Pulmonary artery endothelial cell (primary cell): Measurements from ENCODE around the gene RRP9. TPM values are rescaled to one million over a fixed set of nuclear protein-coding genes. Genes with fewer than 3 reads are reported as not detected.

Experiments used
- DNase-seq: peaks from one replicate; pipeline ENCODE4 v3.0.0-alpha.2; 2011; ENCODE audit warnings: low read depth, low spot score
- total RNA-seq: library from RNA; depleted of rRNA; stranded (reverse); fragments of >200 nt; gene quantifications from 2 replicates; pipeline ENCODE4 v1.2.3, GENCODE V29; 2014

RRP9 gene
- total RNA-seq, 1 donor from 2014 or later = 33.2 TPM

DNA sequence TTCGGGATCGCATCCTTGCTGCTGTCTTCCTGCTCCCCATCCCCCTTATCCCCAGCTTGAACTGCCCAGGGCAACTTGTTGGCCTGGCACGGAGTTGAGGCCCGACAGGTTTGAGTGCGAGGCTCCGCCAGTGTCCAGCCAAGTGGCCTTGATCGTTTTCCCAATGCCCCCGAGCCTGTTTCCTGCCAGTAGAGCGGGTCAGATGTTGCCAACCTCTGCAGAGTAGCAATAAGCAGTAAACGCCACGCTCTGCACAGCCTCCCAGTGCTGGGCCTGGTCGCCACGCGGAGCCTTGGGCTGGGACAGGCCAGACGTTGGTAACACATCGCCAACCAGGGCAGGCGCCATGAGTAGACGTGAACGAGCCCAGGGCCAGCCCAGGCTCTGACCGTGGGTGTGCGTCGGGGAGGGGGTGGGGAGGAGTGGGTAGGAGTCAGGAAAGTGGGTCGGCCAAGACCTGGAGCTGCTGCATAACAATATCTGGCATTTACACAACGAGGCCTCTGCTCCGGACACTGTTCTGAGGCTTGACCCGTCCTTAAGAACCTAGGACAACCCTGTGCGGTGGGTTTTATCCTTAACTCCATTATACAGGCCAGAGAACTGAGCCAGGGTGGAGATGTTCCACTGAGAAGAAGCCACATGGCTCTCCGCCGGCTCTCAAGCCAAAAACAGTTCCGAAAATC is 32.7 kb upstream of the RRP9 start:
- no peak for DNase-seq

DNA sequence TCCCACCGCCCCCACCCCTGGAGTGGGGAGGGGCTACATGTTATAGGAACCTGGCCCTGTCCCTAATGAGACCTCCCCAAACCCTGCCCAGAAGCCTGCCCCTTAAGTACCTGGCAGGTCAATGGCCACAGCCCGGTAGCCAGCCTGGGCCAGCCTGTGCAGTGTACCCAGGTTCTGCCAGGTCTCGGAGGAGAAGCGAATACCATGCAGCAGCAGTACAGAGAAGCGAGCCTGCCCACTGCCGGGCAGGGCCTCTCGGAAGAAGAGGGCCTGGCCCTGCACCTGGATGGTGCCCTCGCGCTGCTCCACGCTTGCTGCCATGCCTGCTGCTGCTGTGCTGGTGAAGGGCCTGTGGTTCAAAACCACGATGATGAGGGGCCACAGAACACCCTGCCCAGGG is 29.6 kb upstream of the RRP9 start:
- no peak for DNase-seq

DNA sequence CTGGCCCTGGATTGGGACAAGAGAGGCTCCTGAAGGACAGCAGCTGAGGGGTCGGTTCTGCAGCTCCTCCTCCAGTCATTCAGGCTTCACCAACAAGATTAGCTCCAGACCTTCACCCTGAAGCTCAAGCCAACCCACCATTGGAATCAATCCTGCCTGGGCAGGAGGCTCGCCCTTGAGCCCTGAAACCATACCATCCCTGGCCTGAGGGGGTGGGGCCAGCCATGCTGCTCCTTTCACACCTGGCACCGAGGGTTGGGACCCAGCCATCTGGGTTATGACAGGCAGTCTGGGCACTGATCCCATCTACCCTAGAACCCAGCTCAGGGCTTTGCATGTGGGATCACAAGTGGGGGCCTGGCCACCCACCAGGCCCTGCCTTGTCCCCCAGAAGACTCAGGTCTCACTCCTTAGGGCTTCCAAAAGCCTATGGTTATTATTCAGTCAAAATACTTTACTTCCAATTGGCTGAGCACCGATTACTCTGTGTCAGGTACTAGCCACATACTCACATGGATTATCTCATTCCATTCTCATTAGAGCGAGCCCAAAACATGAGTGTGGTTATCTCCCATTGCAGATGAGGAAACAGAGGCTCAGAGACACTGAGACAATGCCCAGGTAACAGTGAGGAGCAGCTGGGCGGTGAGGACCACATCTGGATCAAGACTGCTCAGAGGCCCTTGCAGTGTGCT is 29.0 kb upstream of the RRP9 start:
- DNase-seq = no peak

DNA sequence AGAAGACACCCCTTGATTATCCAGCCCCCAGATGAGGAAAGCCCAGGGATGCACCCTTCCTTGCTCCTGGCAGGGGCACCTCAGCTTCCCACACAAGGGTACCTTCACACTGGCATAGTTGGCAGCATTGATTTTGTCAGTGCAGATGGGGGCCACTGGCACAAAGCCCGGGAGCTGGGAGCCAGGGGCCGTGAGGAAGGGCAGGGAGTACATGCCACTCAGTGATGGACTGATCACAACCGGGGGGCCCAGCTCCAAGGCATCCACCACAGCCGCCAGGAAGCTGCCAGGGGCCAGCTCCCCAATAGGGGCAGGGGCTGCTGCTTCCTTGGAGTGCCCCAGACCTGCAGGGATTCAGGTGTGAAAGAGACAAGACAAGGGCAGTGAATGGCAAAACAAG is 28.1 kb upstream of the RRP9 start:
- DNase-seq = no peak

DNA sequence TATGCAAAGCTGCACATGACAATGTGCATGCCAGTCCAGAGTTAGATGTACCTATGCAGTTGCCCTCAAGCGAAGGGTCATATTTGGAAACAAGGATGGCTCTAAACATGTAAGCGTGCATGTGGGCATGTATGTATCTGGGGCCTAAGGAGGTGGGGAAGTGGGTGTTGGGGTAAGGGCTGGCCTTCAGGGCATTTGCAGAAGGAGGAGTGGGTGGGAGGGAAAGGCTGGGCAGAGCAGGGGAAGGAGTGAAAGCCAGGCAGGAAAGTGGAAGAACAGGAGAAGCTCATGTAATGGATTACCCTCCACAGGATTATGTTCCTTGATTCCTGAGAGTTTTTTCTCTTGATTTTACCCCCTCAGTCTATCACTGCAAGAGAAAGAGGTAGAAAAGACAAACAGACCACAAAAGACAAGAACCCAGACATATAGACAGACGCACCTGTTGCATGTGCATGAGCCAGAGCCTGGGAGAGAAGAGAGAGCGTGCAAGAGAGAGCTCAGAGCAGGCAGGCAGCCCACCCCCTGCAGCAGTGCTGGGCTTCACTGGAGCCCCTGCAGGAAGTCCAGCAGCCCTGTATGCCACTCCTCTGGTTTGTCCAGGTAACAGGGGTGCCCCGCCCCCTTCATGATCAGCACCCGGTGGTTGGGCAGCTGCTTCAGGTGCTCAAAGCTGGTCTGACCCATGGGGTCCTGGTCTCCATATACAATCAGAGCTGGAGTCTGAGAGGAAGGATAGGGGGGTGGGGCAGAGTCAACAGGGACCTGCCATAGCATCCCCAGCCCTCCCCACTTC is 27.4 kb upstream of the RRP9 start:
- no peak for DNase-seq

DNA sequence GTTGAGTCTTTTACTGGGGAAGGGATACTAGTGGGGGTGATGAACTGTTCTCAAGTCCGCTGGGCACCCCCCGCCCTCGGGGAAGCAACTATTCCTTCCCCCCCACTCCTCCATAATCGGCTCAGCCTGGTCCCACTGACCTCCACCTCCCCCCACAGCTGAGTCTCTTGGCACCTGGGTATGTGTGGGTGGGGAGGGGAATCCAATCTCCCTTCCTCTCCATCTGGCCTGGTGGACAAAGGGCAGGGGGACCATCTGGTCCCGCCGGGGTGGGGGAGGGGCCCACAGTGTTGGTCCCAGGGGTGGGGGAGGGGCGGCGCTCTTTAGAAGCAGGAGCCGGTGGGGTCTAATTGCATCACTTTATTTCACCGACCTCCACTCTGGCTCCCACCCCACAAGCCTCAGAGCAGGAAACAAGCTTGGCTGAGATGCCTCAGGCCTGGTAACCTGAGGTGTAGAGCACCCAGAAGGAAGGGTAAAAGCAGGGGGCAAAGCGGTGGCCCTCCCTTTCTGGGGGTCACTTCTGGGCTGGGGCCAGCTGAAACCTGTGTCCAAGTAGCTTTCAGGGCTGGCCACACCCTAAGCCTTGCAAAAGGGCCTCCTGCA is 26.6 kb upstream of the RRP9 start:
- no peak for DNase-seq

DNA sequence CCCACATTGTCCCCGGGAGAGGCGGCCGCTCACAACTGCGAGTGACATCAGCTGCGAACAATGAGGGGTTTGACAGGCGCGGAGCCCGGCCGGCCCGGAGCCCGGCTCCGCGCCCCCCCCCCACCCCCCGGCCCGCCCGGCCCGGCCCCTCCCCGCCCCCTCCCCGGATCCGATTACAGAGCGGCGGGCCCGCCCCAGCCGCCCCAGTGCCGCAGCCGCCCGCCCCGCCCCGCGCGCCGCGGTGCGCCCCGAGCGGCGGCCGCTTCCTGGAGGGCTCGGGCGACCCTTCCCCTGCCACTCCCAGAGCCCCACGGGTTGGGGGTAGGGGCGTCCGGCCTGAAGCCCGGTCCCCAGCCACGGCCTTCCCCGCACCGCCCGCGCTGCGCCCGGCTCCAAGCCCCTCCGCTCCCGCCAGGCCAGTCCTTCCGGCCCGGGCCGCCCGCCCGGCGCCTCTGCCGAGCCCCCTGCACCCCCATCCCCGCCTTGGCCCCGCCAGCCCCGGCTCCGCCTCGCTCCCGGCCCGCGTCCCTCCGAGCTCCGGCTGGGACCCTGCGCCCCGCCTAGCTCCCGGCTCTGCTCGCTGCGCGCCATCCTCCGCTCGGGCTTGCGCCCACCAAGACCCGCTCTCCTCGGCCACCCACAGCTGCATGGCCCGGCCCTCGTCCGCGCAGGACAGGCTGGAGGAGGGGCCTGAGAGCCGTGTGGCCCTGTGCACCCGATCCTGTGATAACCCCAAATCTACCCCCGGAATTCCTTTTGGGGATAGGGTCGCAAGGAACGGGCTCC is 25.9 kb upstream of the RRP9 start, which contains the start of gene PCBP4:
Gene PCBP4, minus strand, starts transcription at position 71 of the 786 bp plus-strand sequence. CDS start 6,214 bp downstream, outside the sequence.
- DNase-seq = no peak

DNA sequence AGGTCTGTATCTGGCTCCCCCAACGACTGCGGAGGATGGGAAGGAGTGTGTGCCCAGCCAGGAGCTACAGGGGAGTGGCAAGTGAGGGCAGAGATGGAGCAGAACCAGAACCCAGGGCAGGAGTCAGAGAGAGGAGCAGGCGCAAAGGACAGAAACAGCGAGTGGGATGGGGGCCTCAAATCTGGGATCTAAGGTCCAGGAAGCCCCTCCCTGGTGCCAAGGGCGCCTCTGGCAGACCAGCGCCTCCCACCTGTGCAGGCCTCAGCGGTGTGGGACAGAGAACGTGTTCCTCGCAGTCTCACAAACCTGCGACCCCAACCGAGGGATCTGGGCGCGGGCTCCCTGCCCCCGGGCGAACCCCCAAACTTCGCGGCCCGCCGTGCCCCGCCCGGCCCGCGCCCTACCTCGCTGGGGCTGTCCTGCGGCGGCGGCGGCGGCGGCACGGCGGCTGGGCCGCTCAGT is 25.2 kb upstream of the RRP9 start:
- no peak for DNase-seq

DNA sequence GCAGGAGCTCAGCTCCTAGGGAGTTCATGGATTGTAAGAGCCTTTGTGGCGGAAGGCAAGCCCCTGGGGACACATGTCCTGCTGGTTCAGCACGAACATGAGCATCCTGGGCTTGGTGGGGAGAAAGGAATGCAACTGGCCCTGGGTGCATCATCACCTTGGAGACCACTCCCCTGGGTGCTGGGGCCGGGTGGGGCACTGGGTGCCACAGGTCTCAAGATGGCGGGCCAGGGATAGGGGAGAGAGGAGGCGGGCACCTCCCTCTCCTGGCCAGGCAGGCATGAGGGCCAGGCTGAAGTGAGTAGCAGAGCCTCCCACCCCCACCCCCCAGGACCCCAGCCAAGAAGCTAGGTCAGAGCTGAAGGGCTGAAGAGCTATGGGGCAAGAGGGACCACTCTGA is 24.8 kb upstream of the RRP9 start:
- DNase-seq = no peak

DNA sequence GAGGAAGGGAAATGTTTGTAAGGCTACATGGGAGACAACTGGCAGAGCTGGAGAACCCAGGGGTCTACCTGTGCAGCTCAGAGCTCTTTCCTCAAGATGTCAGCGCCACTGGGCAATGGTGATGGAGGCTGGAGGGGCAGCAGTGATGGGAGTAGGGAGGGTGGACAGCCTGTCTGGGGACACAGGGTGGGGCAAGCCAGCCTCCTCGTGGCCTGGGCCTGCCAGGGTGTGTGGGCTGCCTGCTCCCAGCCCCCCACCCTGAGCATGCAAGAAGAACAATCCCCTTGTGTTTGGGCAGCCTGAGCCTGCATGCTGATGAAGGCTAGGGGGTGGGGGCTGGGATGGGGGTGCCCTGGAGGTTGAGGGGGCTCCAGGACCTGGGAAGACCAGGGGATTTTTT is 24.3 kb upstream of the RRP9 start:
- DNase-seq = no peak

DNA sequence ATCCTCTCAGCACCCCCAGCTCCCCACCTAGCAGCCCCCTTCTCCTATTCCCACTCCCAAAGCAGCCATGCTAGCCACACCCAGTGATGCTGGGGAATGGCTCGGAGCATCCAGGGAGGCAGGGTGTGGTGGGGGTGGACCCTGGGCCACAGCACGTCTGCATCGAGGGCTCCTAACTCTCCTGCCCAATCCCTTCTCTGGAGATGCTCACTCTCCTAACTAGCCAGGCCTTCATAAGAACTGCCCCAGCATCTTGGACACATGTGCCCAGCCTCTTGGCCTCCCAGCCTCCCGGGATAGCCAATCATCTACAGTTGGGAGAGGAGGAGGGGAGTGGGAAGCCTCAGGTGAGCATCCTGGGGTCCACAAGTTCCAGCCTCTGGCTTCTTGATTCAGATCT is 22.8 kb upstream of the RRP9 start:
- no peak for DNase-seq

DNA sequence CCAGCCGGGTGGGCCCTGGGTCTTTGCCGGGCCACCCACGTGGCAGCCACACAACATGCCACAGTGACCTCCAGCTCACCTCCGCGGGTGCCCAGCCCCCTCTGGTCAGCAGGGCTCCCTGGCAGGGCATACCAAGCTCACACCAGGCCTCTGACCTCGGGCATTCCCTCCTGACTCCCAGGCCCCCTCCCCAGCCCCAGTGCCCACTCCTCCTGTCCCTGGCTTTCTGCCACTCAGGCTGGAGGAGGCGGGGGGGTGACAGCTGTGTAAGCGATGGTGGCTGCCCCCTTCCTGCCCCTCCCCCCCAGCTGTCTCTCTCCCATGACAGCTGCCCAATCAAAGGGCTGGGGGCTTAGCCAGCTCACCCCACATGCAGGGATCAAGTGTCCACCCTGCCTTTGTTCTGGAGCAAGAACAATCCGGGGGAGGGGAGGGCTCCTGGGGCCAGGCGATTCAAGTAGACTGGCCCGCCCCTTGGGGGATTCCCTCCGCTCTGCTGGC is 22.3 kb upstream of the RRP9 start:
- DNase-seq = no peak

DNA sequence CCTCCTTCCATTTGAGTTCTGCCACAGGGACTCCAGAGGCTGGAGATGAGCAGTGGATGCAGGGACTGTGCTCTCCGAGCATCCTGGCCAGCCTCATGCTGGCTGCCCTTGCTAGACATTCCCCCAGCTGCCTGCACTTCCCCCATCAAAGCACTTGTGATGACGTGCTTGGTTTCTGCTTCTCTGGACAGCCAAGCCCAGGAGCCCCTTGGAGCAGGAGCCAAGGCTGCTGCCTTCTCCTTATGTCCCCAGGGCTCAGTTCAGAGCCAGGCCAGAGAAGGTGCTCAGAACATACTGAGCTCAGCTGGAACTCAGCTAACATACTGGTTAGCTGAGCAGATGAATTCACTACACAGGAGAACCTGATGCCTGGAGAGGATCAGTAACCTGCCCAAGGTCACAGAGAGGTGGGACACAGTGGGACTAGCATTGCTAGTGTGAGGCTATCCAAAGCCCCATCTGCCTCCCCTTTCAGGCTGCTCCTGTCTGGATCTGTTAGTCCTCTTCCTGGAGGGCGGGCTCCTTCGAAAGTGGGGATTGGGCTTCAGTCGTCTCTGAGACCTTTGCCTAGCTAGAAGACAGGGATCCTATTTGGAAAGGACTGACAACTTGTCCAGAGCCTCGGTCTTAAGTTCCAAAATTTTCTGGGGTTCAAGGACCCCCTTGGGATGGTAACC is 21.3 kb upstream of the RRP9 start:
- no peak for DNase-seq

DNA sequence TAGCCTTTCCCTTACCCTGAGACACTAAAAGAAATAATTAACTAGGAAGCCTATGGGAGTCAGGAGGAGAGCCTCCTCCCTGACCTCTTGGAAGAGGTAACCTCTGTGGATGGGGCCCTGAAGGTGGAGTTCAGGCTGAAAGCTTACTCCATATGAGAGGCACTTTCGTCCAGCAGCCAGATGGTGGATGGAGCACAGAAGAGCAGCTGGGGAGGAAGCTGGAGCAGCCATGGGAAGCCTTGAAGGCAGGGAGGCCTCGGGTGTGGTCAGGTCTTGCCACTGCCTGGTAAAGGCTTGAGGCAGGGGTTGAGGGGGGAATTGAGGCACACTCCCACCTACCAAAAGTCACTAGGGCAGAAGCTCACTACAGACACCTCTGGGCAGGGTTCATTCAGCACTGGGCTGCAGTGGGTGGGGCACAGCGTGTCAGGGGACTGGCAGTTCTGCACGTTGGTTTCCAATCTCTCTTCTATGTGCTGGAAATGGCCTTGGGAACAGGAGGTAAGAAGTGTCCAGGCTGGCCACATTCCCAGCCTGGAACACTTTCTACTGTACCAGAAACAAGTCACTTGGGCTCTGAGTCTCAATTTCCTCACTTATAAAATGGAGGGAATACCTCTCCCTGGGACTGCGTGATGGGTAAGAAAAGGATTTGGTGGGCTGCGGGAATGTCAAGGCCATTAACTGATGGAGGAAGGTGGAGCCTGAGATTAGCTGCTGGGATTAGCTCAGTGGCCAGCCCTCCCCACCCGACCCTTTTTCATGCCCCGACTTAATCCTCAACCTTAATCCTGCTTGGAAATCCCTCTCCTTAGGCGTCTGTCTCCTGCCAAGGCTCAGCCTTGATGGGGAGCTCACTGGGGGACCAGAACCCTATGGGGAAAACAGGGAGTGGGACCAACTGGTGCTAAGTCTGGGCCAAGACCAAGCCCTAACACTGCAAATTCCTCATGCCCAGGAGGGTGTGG is 20.2 kb upstream of the RRP9 start:
- DNase-seq = no peak

DNA sequence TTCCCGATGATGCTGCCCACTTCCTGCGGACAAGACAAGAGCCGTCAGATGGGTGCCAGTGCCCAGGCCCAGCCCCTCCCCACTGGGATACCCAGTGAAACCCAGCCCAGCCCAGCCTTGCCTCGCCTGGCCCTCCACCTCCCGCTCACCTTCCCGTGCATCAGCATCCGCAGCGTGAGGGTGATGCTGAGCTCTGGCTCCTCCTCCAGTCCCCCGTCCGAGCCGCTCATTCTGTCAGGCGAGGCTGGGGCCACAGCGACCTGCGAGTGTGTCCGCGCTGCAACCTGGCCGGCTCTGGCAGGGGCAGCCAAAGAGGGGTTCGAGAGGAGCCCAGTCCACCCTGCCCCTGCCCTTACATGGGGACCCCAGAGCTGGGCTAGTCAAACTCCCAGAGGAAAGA is 19.3 kb upstream of the RRP9 start:
- DNase-seq = no peak

DNA sequence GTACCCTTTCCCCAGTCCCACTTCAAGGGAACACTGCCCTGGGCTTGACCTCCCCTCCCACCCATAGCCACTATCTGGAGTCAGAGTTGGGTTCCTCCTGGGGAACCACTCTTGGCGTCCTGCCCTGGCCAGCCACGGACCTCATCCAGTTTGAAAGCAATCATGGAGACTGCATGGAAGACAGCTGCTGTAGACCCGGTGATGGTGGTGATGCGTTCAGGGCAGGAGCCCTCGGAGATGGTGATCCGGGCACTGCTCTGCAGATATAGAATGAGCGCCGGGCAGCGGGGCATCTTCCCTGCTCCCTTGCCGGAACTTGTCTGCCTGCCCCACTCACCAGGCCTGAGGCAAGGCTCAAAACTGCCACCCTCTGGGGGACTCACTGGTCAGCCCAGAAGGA is 18.7 kb upstream of the RRP9 start:
- no peak for DNase-seq

DNA sequence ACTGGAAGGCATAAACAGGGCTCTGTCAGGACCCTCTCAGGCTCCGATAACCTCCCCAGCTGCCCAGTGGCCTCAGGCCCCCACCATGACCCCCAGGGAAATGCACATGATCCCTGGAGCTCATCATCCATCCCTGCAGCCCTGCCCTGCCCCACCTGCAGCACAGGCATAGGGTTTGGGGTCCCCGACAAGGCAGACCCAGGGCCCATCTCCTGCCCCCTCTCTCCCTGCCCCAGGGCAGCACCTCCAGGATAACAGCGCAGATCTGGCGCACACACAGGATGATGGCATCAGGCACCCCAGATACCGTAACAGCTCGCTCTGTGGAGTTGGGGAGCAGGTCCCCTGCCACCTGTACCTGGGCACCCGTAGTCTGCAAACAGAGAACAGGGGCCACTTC is 17.9 kb upstream of the RRP9 start:
- DNase-seq = no peak

DNA sequence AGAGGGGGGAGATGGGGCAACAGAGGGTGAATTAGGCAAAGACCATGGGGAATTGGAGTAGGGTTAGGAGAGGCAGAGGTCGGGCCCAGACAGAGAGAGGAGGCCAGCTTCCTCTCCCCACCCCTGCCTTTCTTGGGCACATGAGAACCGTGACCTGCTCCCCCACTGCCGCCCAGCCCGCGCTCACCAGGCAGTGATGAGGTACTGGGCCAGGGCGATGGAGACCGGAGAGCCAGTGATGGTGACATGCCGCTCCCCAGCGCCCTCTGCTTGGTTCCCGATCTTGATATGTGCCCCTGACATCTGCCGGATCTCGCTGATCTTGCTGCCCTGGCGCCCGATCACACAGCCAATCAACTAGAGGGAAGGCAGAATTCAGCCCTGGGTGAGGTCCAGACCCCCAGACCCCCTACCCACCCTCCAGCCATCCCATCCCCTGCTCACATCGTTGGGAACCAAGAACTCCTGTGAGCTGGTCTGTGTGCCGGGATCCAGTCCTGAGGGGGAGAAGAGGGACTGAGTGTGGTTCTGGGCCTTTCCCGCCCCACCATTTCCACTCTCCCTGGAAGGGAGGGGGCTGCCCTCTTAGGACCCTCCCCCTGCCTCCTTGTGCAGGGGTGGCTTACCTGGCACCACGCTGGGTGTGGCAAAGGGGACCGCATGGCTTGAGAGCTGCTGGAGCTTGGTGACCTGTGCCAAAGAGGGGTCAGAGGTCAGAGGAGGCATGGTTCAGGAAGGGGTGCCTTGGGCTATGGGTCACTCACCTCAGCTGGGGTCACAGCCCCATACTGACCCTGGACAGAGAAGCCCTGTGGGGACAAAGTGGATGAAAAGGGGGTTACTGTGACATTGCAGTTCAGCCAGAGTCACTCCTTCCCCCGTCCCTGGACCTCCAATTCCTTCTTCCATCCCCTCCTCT is 17.2 kb upstream of the RRP9 start:
- DNase-seq = no peak
